HG02840 (cell line): ENCODE data around the gene SCRG1.
A peak's percentile ranks its signal among the peaks of the same experiment; 100 is the strongest.

Experiments used
- ATAC-seq: cut with Tn5 transposase; IDR thresholded peaks from one replicate; pipeline ENCODE4 v1.9.1; 2021; ENCODE audit warnings: mild to moderate bottlenecking, moderate library complexity, moderate number of reproducible peaks; ENCODE audit not compliant: unreplicated experiment, low FRiP score

Gene SCRG1

DNA sequence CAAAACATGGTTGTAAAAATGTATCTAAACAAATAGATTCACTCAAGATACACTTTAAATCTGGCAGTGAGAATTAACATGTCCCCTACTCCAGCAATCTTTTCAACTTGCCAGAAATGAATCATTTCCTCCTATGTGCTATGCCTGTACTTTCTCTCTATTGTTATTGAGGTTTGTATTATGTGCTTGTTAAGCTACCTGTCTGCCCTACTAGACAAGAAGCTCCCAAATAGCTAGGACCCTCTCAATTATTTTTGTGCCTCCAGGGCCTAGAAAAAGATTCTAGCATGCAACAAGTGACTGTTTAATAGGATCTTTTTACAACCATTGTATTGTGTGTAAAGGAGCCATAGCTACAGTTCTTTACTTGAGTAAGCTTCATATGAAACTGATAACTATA lies 31.6 kb downstream of the SCRG1 start:
- no peak for ATAC-seq

- ATAC-seq, result no peak
Measured at GRCh38 chr4:173365359-173365996, 33.4 kb downstream of the SCRG1 start.

DNA sequence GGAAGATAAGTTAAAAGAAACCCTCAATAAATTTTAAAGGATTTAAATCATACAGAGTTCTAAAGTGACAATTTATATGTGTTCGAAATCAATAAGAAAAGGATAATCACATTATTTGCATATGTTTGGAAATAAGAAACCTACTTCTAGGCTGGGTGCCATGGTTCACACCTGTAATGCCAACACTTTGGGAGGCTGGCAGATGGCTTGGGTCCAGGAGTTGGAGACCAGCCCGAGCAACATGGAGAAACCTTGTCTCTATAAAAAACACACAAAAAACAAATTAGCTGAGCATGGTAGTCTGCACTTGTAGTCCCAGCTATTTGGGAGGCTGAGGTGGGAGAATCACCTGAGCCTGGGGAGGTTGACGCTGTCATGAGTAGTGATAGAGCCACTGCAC lies 36.2 kb downstream of the SCRG1 start:
- ATAC-seq, result no peak

- no peak for ATAC-seq
Measured at GRCh38 chr4:173360587-173361221, 38.2 kb downstream of the SCRG1 start.

- no peak for ATAC-seq
Measured at GRCh38 chr4:173357939-173358338, 41.0 kb downstream of the SCRG1 start.

- ATAC-seq, result no peak
Measured at GRCh38 chr4:173347467-173347866, 51.4 kb downstream of the SCRG1 start.

DNA sequence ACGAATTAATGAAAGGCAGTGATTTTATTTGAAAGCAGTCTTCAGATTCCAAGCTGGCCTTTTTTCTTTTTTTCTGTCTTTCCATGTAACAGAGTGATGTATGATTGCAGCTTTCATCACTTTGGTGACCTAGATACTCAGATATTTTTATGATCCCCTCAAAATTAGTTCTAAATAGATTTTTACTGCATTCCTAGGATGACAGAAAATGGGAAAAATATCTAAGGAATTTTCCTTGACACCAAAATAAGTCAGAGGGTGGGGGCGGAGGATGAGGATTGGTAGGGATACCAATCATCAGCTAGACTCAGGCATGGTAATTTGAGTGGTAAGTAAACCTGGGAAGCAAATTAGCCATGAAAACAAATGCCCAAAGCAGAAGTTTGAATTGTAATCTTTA lies 52.8 kb downstream of the SCRG1 start:
- no peak for ATAC-seq

- ATAC-seq, result no peak
Measured at GRCh38 chr4:173345648-173346047, 53.3 kb downstream of the SCRG1 start.

DNA sequence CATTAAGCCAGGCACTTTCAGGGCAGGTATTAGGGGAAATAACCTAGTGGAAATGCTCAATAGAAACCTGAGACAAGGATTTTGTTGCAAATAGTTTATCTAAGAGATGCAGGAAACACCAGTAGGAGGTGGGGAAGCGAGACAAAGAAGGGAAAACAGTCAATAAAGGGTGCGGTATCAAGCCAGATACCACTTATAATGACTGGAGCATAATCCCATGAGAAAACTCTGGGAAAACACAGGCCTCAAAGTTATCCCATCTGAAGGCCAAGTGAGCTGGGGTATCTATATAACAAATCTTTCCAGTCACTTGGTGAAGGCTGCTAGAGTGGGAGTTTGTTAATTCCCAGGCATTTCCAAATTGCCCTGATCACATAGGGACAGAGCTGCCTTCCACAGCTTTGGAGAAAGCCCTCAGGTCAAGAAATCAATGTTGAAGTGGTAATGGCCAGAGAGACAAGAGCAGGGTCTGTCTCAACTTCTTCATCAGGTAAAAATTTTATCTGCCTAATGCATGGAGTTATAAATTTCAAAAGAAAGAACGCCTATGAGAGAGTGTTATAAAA lies 55.0 kb downstream of the SCRG1 start:
- no peak for ATAC-seq

- no peak for ATAC-seq
Measured at GRCh38 chr4:173337463-173337862, 61.5 kb downstream of the SCRG1 start.

DNA sequence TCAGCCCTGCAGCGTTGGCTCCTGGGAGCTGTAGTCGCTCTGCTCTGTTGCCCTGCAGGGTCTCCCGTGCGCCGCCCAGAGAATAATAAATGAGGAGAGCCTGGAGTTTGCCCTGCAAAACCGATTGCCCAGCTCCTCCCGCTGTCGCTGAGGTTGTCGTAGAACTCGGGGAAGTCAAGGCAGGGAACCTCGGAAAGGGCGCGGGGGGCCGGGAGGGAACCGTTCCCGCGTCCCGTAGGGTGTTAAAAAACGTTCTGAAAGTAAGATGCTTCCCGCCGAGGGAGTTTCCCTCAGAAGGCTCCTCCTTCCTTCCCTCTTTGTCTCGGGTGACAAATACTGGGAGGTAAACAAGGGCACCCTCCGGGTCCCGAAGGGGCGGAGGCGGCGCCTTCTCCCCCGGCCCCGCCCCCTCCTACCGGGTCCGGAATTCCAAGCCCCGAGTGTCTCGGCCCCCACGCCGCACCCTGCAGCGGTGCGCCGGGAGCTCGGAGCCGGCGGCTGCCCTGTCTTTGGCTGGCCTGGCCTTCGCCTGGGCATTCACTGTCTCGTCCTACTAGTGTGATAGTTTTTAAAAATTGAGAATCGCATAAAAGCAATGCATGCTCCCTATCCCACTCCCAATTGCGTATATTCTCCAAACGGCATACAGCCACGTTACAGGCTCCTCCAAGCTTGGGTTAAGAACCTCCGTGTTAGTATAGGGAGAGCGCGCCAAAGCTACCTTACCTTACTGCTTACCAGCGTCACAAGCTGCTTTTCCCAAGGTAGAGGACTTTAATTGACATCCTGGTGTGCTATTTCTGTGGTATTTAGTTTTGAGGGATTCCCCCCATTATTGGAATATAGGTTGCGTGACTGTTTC lies 63.8 kb downstream of the SCRG1 start:
- peak; percentile 34 for ATAC-seq
